SH-SY5Y (cell line): ENCODE results near the gene DIP2C.

Experiments
- GATA2 ChIP-seq: IDR thresholded peaks from 2 replicates; pipeline ENCODE4 v1.6.1; 2011; ENCODE audit warnings: mild to moderate bottlenecking, low read depth, low read length
- GATA3 ChIP-seq: IDR thresholded peaks from 2 replicates; pipeline ENCODE4 v1.6.1; 2011; ENCODE audit warnings: low read depth, mild to moderate bottlenecking, low read length, moderate library complexity

The DIP2C gene

GRCh38 chr10:670990-671389 lies 18.5 kb downstream of the DIP2C start:
- TF ChIP-seq GATA2 (no peak), GATA3 (no peak)

DNA sequence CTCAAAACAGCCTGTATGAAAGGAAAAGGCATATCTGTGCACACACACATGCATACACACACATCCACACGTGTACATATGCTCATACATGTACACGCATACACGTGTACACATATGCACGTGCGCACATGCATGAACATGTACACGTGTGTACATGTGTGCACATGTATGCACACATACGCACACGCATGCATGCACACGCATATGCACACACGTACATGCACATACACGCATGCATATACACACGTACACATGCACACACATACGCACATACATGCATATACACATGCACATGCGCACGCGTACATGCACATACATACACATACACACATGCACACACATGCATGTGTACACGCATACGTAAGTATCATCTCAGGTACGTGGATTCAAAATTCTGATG lies 19.4 kb downstream of the DIP2C start:
- TF ChIP-seq GATA3 (no peak), GATA2 (no peak)

DNA sequence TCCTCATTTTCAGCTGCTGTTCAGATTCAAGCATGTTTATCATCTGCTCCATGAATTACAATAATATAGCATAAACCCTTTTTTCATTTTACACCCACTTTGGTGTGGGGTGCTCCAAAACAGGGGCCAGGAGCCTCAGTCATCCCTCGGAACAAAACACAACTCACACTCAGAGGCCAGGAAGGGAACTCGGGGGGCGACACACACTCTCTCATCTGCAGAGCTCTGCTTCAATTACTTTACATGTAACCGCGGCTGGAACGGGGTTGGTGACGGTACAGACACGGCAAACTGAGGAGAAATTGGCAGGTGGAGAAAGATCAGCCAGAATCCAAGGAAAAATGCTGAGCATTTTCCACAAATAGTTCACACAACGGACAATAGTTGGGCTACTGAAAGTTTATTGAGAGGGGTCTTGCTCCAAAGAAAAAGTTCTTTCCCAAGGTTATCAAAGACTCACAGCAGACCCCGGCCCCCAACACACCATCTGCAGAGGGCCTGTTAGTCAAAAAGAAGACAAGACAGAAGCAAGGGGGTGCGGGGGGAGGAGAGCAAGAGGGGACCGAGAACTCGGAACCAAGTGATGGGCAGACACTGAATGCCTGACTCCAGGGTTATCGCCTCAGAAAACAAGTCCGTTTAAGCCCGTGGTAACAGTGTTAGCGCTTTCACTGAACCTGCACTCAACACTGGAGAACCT lies 20.5 kb downstream of the DIP2C start:
- TF ChIP-seq GATA2 = no peak
- no peak for TF ChIP-seq GATA3

GRCh38 chr10:667602-668143 lies 21.8 kb downstream of the DIP2C start:
- TF ChIP-seq GATA3 = no peak
- TF ChIP-seq GATA2 = no peak

GRCh38 chr10:667096-667495 lies 22.4 kb downstream of the DIP2C start:
- TF ChIP-seq GATA2 (no peak), GATA3 (no peak)

DNA sequence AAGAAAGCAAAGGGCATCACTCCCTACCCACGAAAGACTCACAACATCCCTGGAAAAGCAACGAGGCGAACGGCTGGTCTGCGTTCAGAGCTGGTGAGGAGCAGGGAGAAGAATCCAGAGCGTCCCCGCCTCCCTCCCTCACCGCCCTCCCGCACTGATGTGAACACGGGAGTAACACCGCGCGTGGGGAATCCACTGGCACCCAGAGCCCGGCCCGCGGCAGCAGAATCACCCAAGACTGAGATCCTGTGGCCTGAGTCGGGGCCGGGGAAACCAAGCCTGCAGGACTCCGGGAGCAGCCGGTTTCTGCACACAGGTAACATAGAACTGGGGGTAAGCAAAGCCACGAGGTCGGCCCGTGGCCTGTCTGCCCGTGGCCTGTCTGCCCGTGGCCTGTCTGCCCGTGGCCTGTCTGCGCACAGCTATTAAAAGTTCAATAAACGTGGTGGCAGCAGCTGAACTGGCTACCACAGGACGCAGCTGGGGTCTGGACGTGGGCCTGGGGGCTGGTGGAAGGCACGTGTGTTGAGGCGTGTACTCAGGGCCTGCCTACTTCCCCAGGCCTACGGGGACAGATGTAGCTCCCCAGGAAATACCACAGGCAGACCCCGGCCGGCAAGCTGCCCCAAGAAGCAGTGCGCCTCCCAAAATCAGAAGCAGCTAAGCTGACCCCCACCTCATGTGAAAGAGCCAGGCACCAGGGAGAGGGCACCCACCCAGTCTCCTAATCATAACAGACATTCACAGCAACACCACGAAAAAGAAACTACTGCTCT lies 23.0 kb downstream of the DIP2C start:
- no peak for TF ChIP-seq GATA2
- no peak for TF ChIP-seq GATA3

- no peak for TF ChIP-seq GATA3
- no peak for TF ChIP-seq GATA2
These were observed 23.8 kb downstream of the DIP2C start for GRCh38 chr10:665579-666091.

DNA sequence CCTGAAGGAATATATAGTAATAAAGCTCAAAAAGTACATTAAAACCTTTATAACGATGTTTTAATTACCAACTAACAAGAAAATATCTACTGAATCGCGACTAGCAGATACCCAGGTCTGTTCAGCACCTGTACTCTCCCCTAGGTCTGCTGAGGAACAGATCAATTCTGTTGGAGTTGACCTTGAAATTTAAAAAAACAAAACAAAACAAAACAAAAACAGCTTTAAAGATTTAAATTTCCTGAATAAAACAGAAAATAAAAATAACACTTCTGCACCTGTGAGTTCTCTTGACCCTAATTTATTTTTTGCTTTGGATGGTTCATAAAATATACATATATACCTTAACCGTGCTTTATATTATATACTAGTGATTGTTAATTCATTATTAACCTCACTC lies 24.6 kb downstream of the DIP2C start:
- TF ChIP-seq GATA2 (no peak), GATA3 (no peak)

GRCh38 chr10:664301-664700 lies 25.2 kb downstream of the DIP2C start:
- TF ChIP-seq GATA3 (no peak), GATA2 (no peak)

GRCh38 chr10:663831-664251 lies 25.6 kb downstream of the DIP2C start:
- no peak for TF ChIP-seq GATA3
- TF ChIP-seq GATA2 = no peak

DNA sequence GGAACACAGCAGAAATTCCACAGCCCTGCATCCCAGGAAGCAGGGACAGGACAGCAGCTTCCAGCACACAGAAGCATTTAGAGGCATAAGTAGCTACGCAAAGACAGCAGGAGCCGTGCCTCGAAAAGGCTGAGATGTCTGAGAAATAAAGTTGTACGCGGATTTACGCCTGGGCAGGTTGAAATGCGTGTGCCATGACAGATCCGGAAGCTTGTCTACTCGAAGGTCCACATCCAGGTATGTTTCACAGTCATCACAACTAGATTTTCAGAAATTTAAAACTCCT lies 26.1 kb downstream of the DIP2C start:
- TF ChIP-seq GATA3 = no peak
- TF ChIP-seq GATA2 = no peak

DNA sequence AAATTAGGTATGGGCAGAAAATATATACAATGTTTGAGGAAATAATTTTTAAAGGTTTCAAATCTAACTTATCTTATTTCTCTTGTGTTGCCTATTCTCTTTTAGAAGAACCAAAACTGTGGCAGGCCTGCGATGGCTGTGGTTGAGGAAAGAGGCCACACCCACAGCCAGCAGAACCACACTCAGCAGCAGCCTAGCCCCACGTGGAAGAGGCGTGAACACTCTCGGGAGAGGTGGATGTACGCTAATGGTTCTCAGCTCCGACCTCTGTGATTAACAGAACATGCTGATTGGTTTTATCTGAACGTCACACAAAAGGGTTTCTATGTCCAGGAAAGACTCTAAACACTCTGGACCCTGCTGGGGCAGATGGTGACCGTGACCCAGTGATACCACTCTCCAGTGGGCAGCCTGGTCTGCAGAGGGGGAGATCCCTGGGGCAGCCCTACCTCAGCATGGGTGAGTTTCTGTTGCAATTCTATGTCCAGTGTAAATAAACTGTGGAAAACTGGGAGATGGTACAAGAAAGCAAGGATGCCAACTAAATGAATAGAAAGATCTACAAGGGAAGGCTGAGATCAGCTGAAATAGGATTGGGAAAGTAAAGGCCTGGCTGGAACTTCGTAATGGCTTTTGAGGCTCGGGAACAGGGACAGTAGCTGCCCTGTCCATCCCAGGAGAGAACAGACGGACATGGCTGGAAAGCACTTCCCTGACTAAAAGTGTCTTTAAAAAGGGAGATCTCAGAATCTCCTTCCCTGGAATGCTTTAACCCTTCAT lies 26.6 kb downstream of the DIP2C start:
- TF ChIP-seq GATA2 (no peak), GATA3 (no peak)

DNA sequence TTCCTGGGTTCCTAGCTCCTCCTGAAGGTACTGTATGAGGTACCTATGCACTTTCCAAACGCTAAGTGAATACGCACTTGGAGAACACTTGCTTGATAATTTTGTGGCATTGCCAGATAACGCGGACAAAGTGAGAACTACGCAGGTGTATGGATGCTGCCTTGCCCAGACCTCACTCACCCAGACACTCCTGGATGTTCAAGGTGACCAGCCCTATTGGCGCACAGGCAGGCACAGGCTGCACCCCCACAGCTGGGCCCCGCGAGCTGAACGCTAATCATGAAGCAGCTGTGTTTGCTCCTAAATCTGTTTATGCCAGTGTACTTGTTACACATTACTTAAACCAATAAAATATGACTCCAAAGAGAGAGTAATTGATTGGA lies 27.3 kb downstream of the DIP2C start:
- no peak for TF ChIP-seq GATA2
- TF ChIP-seq GATA3 = no peak

GRCh38 chr10:661597-662222 lies 27.8 kb downstream of the DIP2C start:
- TF ChIP-seq GATA3 = no peak
- no peak for TF ChIP-seq GATA2
